MM.1S (cell line): ENCODE data around the gene MAP3K5.

Source experiments
- CTCF ChIP-seq: fragments of 300-600 bp; sonication (generic); IDR thresholded peaks from 2 replicates; pipeline ENCODE4 v1.5.1; 2016; ENCODE audit warnings: antibody characterized with exemption, low read length, mixed read lengths
- EZH2 ChIP-seq: fragments of 300-600 bp; sonication (generic); optimal IDR thresholded peaks from 2 replicates; pipeline ENCODE3; 2017; ENCODE audit warnings: low read depth, mild to moderate bottlenecking, antibody characterized with exemption, low read length, mixed read lengths
- EZH2phosphoT487 ChIP-seq: fragments of 300-600 bp; sonication (generic); IDR thresholded peaks from 2 replicates; pipeline ENCODE4 v1.6.1; 2018; ENCODE audit warnings: antibody characterized with exemption, low read length

DNA sequence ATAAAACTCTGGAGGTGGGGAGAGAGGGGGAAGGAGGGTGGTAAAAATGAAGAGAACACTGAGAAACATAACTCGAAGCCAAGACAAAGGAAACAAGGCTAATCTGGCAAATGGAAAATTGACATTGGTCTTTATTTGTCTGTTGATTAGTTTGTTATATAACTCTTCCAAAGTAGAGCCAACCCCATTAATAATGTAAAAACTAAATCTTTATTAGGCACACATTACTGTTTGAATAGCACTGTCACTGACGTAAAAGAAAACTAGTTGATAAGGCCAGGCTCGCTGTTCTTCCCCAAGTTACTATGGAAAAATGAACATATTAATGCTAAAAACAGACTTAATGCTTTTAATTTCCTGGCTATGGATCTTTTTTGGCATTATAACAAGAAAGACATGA is 110.0 kb downstream of the MAP3K5 start:
- TF ChIP-seq CTCF (no peak), EZH2 (no peak), EZH2phosphoT487 (no peak)
